Measurements from ENCODE around the gene COL23A1. TPM values are rescaled to one million over a fixed set of nuclear protein-coding genes. Genes with fewer than 3 reads are reported as not detected.

COL23A1 gene
- total and polyA plus RNA-seq, 2 of the 13 experiments (the other 11 are each of a cell fraction or from before 2014, with no cell fraction given), result not detected

DNA sequence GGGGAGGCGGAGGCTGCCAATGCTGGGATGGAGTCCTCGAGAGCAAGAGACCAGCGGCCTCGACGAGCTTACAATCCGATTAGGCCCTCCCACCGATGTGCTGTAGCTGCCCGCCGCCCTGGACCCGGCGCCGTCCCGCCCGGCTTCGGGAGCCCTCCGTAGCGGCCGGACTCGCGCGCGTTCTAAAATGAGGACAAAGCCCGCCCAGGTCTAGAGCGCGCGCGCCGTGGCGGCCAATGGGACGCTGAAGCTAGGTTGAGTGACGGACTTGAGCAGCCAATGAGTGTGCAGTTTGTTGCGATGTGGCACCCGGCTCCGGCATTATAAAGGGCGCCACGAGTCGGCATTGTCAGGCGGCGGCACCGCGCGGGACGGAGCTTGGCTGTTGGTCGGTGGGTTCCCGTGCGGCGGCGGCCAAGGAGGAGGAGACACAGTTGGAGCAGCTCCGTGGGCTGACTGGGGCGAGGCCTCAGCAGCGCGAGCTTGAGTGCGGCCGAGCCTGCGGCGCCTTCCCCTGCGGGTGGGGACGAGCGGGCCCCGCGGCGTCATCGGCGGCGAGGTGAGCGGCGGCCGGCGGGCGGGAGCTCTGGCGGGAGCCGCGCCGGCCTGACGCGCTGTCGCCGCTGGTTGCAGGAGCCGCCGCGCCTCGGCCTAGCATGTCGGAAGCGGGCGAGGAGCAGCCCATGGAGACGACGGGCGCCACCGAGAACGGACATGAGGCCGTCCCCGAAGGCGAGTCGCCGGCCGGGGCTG lies 385.8 kb downstream of the COL23A1 start, which contains the start of gene HNRNPAB (continued):
- TF ChIP-seq, protein P1, sequence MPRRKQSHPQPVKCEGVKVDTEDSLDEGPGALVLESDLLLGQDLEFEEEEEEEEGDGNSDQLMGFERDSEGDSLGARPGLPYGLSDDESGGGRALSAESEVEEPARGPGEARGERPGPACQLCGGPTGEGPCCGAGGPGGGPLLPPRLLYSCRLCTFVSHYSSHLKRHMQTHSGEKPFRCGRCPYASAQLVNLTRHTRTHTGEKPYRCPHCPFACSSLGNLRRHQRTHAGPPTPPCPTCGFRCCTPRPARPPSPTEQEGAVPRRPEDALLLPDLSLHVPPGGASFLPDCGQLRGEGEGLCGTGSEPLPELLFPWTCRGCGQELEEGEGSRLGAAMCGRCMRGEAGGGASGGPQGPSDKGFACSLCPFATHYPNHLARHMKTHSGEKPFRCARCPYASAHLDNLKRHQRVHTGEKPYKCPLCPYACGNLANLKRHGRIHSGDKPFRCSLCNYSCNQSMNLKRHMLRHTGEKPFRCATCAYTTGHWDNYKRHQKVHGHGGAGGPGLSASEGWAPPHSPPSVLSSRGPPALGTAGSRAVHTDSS (CRISPR knock-in tag; conservative IDR thresholded peaks at IDR 0.05), result no peak
- peak; percentile 36; the same call in 1 of the 2 replicates for TF ChIP-seq MIXL1 (CRISPR knock-in tag; IDR thresholded peaks at IDR 0.05)
- TF ChIP-seq, protein P2, sequence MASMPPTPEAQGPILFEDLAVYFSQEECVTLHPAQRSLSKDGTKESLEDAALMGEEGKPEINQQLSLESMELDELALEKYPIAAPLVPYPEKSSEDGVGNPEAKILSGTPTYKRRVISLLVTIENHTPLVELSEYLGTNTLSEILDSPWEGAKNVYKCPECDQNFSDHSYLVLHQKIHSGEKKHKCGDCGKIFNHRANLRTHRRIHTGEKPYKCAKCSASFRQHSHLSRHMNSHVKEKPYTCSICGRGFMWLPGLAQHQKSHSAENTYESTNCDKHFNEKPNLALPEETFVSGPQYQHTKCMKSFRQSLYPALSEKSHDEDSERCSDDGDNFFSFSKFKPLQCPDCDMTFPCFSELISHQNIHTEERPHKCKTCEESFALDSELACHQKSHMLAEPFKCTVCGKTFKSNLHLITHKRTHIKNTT (CRISPR knock-in tag; IDR thresholded peaks at IDR 0.05), result no peak
- TF ChIP-seq, protein P3, sequence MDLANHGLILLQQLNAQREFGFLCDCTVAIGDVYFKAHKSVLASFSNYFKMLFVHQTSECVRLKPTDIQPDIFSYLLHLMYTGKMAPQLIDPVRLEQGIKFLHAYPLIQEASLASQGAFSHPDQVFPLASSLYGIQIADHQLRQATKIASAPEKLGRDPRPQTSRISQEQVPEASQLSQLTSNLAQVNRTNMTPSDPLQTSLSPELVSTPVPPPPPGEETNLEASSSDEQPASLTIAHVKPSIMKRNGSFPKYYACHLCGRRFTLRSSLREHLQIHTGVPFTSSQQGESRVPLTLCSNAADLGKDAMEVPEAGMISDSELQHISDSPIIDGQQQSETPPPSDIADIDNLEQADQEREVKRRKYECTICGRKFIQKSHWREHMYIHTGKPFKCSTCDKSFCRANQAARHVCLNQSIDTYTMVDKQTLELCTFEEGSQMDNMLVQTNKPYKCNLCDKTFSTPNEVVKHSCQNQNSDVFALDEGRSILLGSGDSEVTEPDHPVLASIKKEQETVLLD (CRISPR knock-in tag; IDR thresholded peaks at IDR 0.05; ENCODE audit: low read depth), result peak; percentile 58
- TF ChIP-seq NFRKB (IDR thresholded peaks at IDR 0.05), result no peak
- TF ChIP-seq PCBP2 (optimal IDR thresholded peaks at IDR 0.05; ENCODE audit: low read depth, low read length, poor library complexity, severe bottlenecking), result no peak
- no peak for TF ChIP-seq ZNF260 (CRISPR knock-in tag; IDR thresholded peaks at IDR 0.05; ENCODE audit: borderline replicate concordance, low read depth)
- TF ChIP-seq SOX6 (IDR thresholded peaks at IDR 0.05), result no peak
- peak; percentile 61 for TF ChIP-seq SOX6 (CRISPR knock-in tag; IDR thresholded peaks at IDR 0.05)
- TF ChIP-seq ZC3H4 (CRISPR knock-in tag; IDR thresholded peaks at IDR 0.05; ENCODE audit: borderline replicate concordance), result peak; percentile 80; the same call in 1 of the 2 replicates
- TF ChIP-seq SATB2 (CRISPR knock-in tag; IDR thresholded peaks at IDR 0.05), result peak; percentile 84; the same call in 1 of the 2 replicates
- TF ChIP-seq ZNF629 (CRISPR knock-in tag; conservative IDR thresholded peaks at IDR 0.05), result 0 out of 2 replicates have a peak, but pooled peaks have one; percentile 22
- peak; percentile 83 for TF ChIP-seq ZNF724P (CRISPR knock-in tag; IDR thresholded peaks at IDR 0.05; ENCODE audit: borderline replicate concordance)
- TF ChIP-seq SNAPC2 (CRISPR knock-in tag; IDR thresholded peaks at IDR 0.05), result peak; percentile 79; the same call in 1 of the 2 replicates
- peak; percentile 97 for TF ChIP-seq RBM39 (IDR thresholded peaks at IDR 0.05; ENCODE audit: low read depth, low read length, poor library complexity, severe bottlenecking)
- TF ChIP-seq ZNF747 (CRISPR knock-in tag; IDR thresholded peaks at IDR 0.05; ENCODE audit: borderline replicate concordance), result no peak; the same call in 1 of the 2 replicates
- TF ChIP-seq, protein P4, sequence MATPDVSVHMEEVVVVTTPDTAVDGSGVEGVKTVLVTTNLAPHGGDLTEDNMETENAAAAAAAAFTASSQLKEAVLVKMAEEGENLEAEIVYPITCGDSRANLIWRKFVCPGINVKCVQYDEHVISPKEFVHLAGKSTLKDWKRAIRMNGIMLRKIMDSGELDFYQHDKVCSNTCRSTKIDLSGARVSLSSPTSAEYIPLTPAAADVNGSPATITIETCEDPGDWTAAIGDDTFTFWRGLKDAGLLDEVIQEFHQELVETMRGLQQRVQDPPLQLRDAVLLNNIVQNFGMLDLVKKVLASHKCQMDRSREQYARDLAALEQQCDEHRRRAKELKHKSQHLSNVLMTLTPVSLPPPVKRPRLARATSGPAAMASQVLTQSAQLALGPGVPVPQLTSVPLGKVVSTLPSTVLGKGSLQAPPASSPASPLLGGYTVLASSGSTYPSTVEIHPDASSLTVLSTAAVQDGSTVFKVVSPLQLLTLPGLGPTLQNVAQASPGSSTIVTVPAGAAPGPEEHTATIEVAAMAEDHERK (CRISPR knock-in tag; IDR thresholded peaks at IDR 0.05; ENCODE audit: low read depth), result peak; percentile 63; the same call in 1 of the 2 replicates
- no peak for TF ChIP-seq ZFP36 (IDR thresholded peaks at IDR 0.05; ENCODE audit: borderline replicate concordance, low read depth, low read length, partially characterized antibody)
- TF ChIP-seq MYNN (CRISPR knock-in tag; IDR thresholded peaks at IDR 0.05; ENCODE audit: low read depth), result no peak
- TF ChIP-seq, protein P5, sequence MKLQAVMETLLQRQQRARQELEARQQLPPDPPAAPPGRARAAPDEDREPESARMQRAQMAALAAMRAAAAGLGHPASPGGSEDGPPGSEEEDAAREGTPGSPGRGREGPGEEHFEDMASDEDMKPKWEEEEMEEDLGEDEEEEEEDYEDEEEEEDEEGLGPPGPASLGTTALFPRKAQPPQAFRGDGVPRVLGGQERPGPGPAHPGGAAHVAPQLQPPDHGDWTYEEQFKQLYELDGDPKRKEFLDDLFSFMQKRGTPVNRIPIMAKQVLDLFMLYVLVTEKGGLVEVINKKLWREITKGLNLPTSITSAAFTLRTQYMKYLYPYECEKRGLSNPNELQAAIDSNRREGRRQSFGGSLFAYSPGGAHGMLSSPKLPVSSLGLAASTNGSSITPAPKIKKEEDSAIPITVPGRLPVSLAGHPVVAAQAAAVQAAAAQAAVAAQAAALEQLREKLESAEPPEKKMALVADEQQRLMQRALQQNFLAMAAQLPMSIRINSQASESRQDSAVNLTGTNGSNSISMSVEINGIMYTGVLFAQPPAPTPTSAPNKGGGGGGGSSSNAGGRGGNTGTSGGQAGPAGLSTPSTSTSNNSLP (IDR thresholded peaks at IDR 0.05; ENCODE audit: low read depth, low read length), result no peak
- TF ChIP-seq TCF7L2 (IDR thresholded peaks at IDR 0.05; ENCODE audit: low read depth, low read length), result no peak
